HCT116 (cell line): Measurements from ENCODE around the gene NACC1. TPM values are rescaled to one million over a fixed set of nuclear protein-coding genes. Genes with fewer than 3 reads are reported as not detected.

Experiments
- ATF3 ChIP-seq: IDR thresholded peaks from 2 replicates; pipeline ENCODE4 v1.6.1; 2012
- CEBPB ChIP-seq: IDR thresholded peaks from 2 replicates; pipeline ENCODE4 v1.6.1; 2012; ENCODE audit warnings: low read depth
- CTCF ChIP-seq, 3 experiments: fragments of 200-600 bp in 1 of 3; sonication (generic) in 1 of 3; IDR thresholded peaks in 2 of 3; conservative IDR thresholded peaks in 1 of 3; 2 replicates each; pipeline ENCODE4 v1.5.1; 2012 to 2017; ENCODE audit warnings: low read depth in 2 of 3, low read length in 2 of 3, antibody characterized with exemption in 1 of 3, borderline replicate concordance in 1 of 3, control low read depth in 1 of 3, mild to moderate bottlenecking in 1 of 3, mixed read lengths in 1 of 3, mixed run types in 1 of 3, moderate library complexity in 1 of 3; ENCODE audit not compliant: insufficient read depth in 1 of 3
- EGR1 ChIP-seq: IDR thresholded peaks from 2 replicates; pipeline ENCODE4 v1.6.1; 2012; ENCODE audit warnings: low read depth
- ELF1 ChIP-seq: IDR thresholded peaks from 2 replicates; pipeline ENCODE4 v1.6.1; 2012; ENCODE audit warnings: low read depth, borderline replicate concordance
- FOSL1 ChIP-seq: IDR thresholded peaks from 2 replicates; pipeline ENCODE4 v1.6.1; 2012; ENCODE audit warnings: low read depth
- MAX ChIP-seq: IDR thresholded peaks from 2 replicates; pipeline ENCODE4 v1.6.1; 2012
- POLR2A ChIP-seq: IDR thresholded peaks from 2 replicates; pipeline ENCODE4 v1.7.0; 2011; ENCODE audit warnings: borderline replicate concordance; ENCODE audit not compliant: insufficient read depth, insufficient read length; ENCODE audit errors: extremely low read depth
- POLR2AphosphoS5 ChIP-seq: IDR thresholded peaks from 2 replicates; pipeline ENCODE4 v1.6.1; 2011; ENCODE audit warnings: mild to moderate bottlenecking, low read depth, low read length, moderate library complexity
- SP1 ChIP-seq: IDR thresholded peaks from 2 replicates; pipeline ENCODE4 v1.6.1; 2012; ENCODE audit warnings: low read depth
- SRF ChIP-seq: IDR thresholded peaks from 2 replicates; pipeline ENCODE4 v1.6.1; 2012; ENCODE audit warnings: low read depth
- YY1 ChIP-seq: IDR thresholded peaks from 2 replicates; pipeline ENCODE4 v1.6.1; 2011; ENCODE audit warnings: low read length, low read depth, moderate library complexity, mild to moderate bottlenecking; ENCODE audit not compliant: insufficient replicate concordance; ENCODE audit errors: extremely low read depth
- ZFX ChIP-seq: fragments of 450-650 bp; IDR thresholded peaks from 2 replicates; pipeline ENCODE4 v1.6.1; 2017
- ZNF274 ChIP-seq: fragments of 200-500 bp; sonication (Bioruptor generic); IDR thresholded peaks from 2 replicates; pipeline ENCODE4 v1.6.1; 2014; ENCODE audit warnings: mild to moderate bottlenecking, low read depth, low read length, inconsistent platforms
- total RNA-seq: library from RNA; stranded (reverse); gene quantifications from one replicate; pipeline ENCODE4 v1.2.1, GENCODE V29; 2021; ENCODE audit not compliant: unreplicated experiment

Gene NACC1
- total RNA-seq, 1 experiment from 2014 or later = 181 TPM

DNA sequence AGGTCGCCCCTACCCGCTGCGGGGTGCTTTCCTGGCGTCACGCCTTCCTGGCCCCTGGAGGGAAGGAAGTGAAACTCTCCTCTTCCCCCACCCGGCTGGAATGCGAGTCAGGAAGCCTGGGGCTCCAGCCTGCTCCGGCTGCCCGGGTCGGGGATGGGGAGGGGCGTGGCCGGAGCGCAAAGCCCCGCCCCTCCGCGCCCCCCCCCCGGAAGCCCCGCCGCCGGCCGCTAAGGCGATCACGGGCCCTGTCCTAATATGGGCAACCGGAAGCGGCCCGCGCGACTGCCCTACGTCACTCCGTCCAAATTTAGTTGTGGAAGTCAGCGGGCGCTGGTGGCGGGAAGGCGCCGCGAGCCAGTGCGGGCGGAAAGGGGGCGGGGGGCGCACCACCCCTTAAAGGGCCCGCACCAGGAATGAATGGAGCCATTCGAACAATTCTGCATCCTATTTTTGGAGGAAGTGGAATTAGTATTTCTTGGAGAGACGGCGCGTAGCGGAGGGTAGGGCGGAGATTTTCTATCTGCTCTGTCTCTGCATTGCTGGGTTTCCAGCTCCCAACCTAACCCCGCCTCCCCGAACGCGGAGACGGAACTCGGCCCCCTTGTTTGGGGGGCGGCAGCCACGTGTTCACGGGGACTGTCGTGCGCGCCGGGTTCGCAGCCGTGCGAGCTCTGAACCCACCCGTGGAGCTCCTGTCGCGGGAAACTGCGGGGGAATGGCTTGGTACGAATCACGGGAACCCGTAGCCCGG lies 33.7 kb downstream of the NACC1 start (continued):
- no peak for TF ChIP-seq EGR1
- peak; percentile 89 for TF ChIP-seq POLR2A
- TF ChIP-seq ZFX = no peak
- no peak for TF ChIP-seq CTCF (IDR thresholded peaks at IDR 0.05 in 2 of 3, conservative IDR thresholded peaks at IDR 0.05 in 1 of 3; ENCODE audit: borderline replicate concordance in 1 of 3, insufficient read depth in 1 of 3, low read depth in 2 of 3, low read length in 2 of 3)
- TF ChIP-seq SRF = no peak
- no peak for TF ChIP-seq FOSL1
- peak; percentile 94 for TF ChIP-seq POLR2AphosphoS5
- no peak for TF ChIP-seq ELF1
- TF ChIP-seq SP1 = no peak
- no peak for TF ChIP-seq ATF3
- no peak for TF ChIP-seq CEBPB
- TF ChIP-seq MAX = no peak
- TF ChIP-seq YY1 = peak; percentile 71
- no peak for TF ChIP-seq ZNF274
